KMS-11 (cell line): ENCODE results near the gene HDAC4.

ENCODE experiments used
- H2AFZ ChIP-seq: fragments of 200-600 bp; sonication (generic); 2 replicates; pipeline ENCODE4 v1.6.1; 2016; ENCODE audit warnings: antibody characterized with exemption, mixed run types, low read depth
- H3K27ac ChIP-seq: fragments of 200-600 bp; sonication (generic); 2 replicates; pipeline ENCODE4 v1.6.1; 2016; ENCODE audit warnings: mild to moderate bottlenecking, mixed run types
- H3K27me3 ChIP-seq: fragments of 200-600 bp; sonication (generic); 2 replicates; pipeline ENCODE4 v1.6.1; 2017; ENCODE audit warnings: mild to moderate bottlenecking, low read depth, mixed run types, moderate library complexity; ENCODE audit not compliant: insufficient read depth
- H3K36me3 ChIP-seq: fragments of 200-600 bp; sonication (generic); 2 replicates; pipeline ENCODE4 v1.6.1; 2017; ENCODE audit warnings: mild to moderate bottlenecking, mixed run types; ENCODE audit not compliant: insufficient read depth
- H3K4me1 ChIP-seq: fragments of 200-600 bp; sonication (generic); 2 replicates; pipeline ENCODE4 v1.6.1; 2016; ENCODE audit warnings: mild to moderate bottlenecking, low read depth, mixed run types; ENCODE audit not compliant: poor library complexity, severe bottlenecking
- H3K4me2 ChIP-seq: fragments of 200-600 bp; sonication (generic); 2 replicates; pipeline ENCODE4 v1.7.0; 2016; ENCODE audit warnings: mild to moderate bottlenecking, mixed run types
- H3K4me3 ChIP-seq: fragments of 200-600 bp; sonication (generic); IDR thresholded peaks from 2 replicates; pipeline ENCODE4 v1.6.1; 2017; ENCODE audit warnings: low read depth, low read length, mixed read lengths; ENCODE audit not compliant: insufficient read depth
- H3K79me2 ChIP-seq: fragments of 200-600 bp; sonication (generic); 2 replicates; pipeline ENCODE4 v1.6.1; 2016; ENCODE audit warnings: low read depth, mixed run types; ENCODE audit not compliant: insufficient read depth
- H3K9ac ChIP-seq: fragments of 200-600 bp; sonication (generic); 2 replicates; pipeline ENCODE4 v1.6.1; 2016; ENCODE audit warnings: mild to moderate bottlenecking, mixed run types
- H4K20me1 ChIP-seq: fragments of 200-600 bp; sonication (generic); 2 replicates; pipeline ENCODE4 v1.6.1; 2016; ENCODE audit warnings: mild to moderate bottlenecking, mixed run types; ENCODE audit not compliant: insufficient read depth
- CTCF ChIP-seq: fragments of 200-600 bp; sonication (generic); conservative IDR thresholded peaks from 2 replicates; pipeline ENCODE4 v1.6.1; 2017; ENCODE audit warnings: low read depth, mild to moderate bottlenecking, antibody characterized with exemption, low read length, moderate library complexity, mixed read lengths

HDAC4 gene

DNA sequence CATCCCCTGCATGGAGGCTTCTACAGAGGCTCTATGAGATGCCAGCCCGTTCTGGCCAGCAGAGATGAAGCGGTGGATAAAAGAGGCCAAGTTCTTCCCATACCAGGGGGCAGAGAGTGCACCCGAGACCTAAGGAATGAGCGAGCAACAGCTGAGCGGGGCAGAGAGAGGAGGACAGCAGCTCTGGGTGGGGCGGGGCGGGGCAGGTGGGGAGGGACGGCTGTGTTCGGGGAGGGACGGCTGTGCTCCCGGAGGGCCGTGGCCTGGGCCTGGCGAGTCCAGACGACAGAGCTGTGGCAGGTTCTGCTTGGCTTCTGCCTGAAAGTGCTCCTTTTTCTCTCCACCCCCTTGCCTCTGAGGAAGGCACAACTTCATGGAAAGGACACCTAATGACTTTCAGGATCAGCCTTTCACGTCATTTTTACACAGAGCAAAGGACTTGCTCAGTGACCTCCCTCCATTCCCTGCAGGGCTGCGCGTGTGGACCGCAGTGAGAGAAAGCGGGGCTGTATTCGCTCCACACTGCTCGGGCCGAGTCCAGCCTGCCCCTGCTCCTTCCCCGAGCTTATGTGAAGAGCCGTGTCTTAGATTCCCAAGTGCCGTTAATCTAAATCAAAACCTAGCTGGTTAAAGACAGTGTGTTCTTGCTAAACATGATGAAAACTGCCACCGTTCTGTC lies 232.9 kb downstream of the HDAC4 start:
- H2AFZ ChIP-seq, result no peak overlapping the region
- H3K27me3 ChIP-seq, result no peaks in the 10 kb centered on the region
- H4K20me1 ChIP-seq, result no peaks in the 10 kb centered on the region
- H3K9ac ChIP-seq, result no peak overlapping the region
- no peak overlapping the region for H3K4me2 ChIP-seq
- peaks cover 35% of the 10 kb centered on the region for H3K4me1 ChIP-seq
- TF ChIP-seq CTCF, result no peak
- H3K4me3 ChIP-seq, result no peak overlapping the region
- H3K36me3 ChIP-seq, result no peaks in the 10 kb centered on the region
- H3K27ac ChIP-seq, result no peak overlapping the region
- no peaks in the 10 kb centered on the region for H3K79me2 ChIP-seq

- no peak overlapping the region for H3K4me3 ChIP-seq
- TF ChIP-seq CTCF, result no peak
- no peaks in the 10 kb centered on the region for H3K36me3 ChIP-seq
- H3K27me3 ChIP-seq, result no peaks in the 10 kb centered on the region
- H3K27ac ChIP-seq, result no peak overlapping the region
- H2AFZ ChIP-seq, result no peak overlapping the region
- H3K4me2 ChIP-seq, result no peak overlapping the region
- peaks cover 29% of the 10 kb centered on the region for H3K4me1 ChIP-seq
- H3K9ac ChIP-seq, result no peak overlapping the region
- no peaks in the 10 kb centered on the region for H4K20me1 ChIP-seq
- no peaks in the 10 kb centered on the region for H3K79me2 ChIP-seq
Observed at GRCh38 chr2:239167011-239167673, 233.7 kb downstream of the HDAC4 start.

DNA sequence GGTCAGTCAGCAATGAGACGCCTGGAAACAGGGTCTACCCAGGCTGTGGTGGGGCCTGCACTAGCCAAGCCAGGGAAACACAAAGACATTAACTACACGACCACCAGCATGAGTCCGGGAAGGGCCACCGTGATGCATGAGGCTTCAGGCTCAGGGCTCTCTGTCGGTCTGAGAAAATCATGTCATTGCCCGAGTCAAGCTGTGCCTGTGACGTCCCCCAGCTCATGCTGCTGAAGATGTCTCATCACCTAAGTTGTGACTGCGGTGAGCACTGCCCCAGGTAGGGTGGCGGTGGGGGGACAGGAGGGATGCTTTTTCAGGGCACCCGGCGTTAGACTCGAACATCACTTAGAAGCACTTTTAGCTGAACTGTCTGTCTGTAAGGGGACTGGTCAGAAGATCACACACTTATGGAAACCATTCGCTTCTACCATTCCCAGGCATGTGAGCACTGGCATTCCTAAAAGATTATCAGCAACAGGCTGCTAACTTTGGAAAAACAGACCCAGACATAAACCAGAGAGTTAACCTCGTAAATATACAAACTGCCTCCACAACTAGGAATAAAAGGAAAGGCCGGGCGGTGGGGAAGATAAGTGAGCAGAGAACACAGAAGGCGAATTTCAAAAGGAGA lies 234.5 kb downstream of the HDAC4 start:
- Histone ChIP-seq H3K4me1 (peaks cover 29% of the 10 kb centered on the region), H3K4me3 (no peak overlapping the region), H2AFZ (no peak overlapping the region), H4K20me1 (no peaks in the 10 kb centered on the region), H3K36me3 (no peaks in the 10 kb centered on the region), H3K9ac (no peak overlapping the region), H3K27me3 (no peaks in the 10 kb centered on the region), H3K4me2 (no peak overlapping the region), H3K79me2 (no peaks in the 10 kb centered on the region), H3K27ac (no peak overlapping the region)
- TF ChIP-seq CTCF, result no peak

DNA sequence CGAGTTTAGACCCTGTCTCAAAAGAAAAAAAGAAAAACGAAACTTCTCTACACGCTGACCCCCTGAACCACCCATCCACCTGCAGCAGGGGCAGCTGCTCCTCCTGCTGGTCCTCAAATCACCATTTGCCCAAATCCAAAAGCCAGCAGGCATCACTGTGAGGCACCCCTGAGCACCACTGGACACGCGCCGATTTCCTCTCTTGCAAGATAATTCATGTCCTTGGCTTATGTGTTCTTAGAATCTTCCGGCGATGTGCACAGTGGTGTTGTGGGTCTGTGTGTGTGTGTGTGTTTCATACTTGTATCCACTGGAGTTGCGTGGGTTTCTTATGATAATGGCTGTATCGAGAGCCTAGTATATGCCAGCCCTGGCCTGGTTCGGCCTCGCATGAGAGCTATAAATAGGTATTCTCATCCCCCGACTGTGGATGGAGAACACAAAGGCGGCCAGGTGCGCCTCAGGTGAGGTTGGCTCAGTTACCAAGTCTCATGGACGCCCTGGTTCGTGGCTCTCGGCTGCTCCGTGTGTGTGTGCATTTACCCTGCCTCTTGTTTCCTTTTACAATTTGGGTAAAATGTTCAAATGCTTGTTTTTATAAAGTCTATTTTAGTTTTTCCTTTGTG lies 235.5 kb downstream of the HDAC4 start:
- Histone ChIP-seq H3K4me2 (peak overlapping the region; percentile 13; the same call in 1 of the 2 replicates), H3K4me1 (peaks cover 29% of the 10 kb centered on the region), H3K36me3 (no peaks in the 10 kb centered on the region)

More for the DNA sequence above, 235.5 kb downstream of the HDAC4 start:
- peak overlapping the region; percentile 22; the same call in 1 of the 2 replicates for H3K27ac ChIP-seq
- no peaks in the 10 kb centered on the region for H3K27me3 ChIP-seq
- no peak for TF ChIP-seq CTCF
- no peaks in the 10 kb centered on the region for H3K79me2 ChIP-seq
- H4K20me1 ChIP-seq, result no peaks in the 10 kb centered on the region
- no peak overlapping the region for H3K9ac ChIP-seq
- H3K4me3 ChIP-seq, result no peak overlapping the region
- H2AFZ ChIP-seq, result no peak overlapping the region
